GM12892 (cell line): Measurements from ENCODE around the gene LYRM1.
"Not testable (repeated sequence)": the region's sequence is repeated elsewhere in the genome, so short reads cannot be mapped to it uniquely, and the experiment has no call there.

Source experiments
- DNase-seq: peaks from one replicate; pipeline ENCODE4 v3.0.0; 2011; ENCODE audit not compliant: insufficient read length
- FAIRE-seq: peaks from 2 replicates; lab custom pipeline; 2011; peaks lifted over from hg19 to GRCh38; lab: Jason Lieb, UNC
- POLR2A ChIP-seq: IDR thresholded peaks from 2 replicates; pipeline ENCODE4 v1.6.1; 2011; ENCODE audit warnings: low read depth, low read length, control low read depth
- POLR2AphosphoS5 ChIP-seq: IDR thresholded peaks from 2 replicates; pipeline ENCODE4 v1.6.1; 2011; ENCODE audit warnings: low read depth, low read length, control low read depth
- TAF1 ChIP-seq: IDR thresholded peaks from 2 replicates; pipeline ENCODE4 v1.6.1; 2011; ENCODE audit warnings: low read depth, mild to moderate bottlenecking, control low read depth, low read length, borderline replicate concordance

LYRM1 gene

GRCh38 chr16:20948444-20948843, 47.9 kb downstream of the LYRM1 start:
- DNase-seq = no peak
- TF ChIP-seq POLR2AphosphoS5 = no peak
- no peak for TF ChIP-seq POLR2A
- TF ChIP-seq TAF1 = no peak
- FAIRE-seq = no peak

- FAIRE-seq = no peak
Observed at GRCh38 chr16:20949660-20950059, 49.1 kb downstream of the LYRM1 start.

DNA sequence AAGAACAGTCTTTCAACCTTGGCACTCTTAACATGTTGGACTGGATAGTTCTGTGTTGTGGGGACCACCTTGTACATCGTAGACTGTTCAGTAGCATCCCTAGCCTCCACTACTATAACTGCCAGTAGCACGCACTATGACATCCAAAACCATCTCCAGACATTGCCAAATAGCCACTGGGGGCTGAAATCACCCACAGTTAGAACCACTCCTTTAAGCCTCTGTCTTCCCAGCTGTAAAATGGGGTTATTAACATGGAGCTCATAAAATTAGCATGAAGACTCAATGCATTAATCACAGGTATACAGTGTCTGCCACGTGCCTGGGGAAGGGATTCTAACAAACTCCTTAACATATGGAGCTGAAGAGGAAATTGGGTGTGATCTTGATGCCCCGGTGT, 49.7 kb downstream of the LYRM1 start:
- no peak for DNase-seq
- no peak for TF ChIP-seq POLR2AphosphoS5
- no peak for TF ChIP-seq POLR2A
- TF ChIP-seq TAF1 = no peak
- no peak for FAIRE-seq

More at GRCh38 chr16:20949660-20950059, 49.1 kb downstream of the LYRM1 start:
- TF ChIP-seq POLR2AphosphoS5 (no peak), POLR2A (no peak), TAF1 (no peak)
- DNase-seq = no peak

DNA sequence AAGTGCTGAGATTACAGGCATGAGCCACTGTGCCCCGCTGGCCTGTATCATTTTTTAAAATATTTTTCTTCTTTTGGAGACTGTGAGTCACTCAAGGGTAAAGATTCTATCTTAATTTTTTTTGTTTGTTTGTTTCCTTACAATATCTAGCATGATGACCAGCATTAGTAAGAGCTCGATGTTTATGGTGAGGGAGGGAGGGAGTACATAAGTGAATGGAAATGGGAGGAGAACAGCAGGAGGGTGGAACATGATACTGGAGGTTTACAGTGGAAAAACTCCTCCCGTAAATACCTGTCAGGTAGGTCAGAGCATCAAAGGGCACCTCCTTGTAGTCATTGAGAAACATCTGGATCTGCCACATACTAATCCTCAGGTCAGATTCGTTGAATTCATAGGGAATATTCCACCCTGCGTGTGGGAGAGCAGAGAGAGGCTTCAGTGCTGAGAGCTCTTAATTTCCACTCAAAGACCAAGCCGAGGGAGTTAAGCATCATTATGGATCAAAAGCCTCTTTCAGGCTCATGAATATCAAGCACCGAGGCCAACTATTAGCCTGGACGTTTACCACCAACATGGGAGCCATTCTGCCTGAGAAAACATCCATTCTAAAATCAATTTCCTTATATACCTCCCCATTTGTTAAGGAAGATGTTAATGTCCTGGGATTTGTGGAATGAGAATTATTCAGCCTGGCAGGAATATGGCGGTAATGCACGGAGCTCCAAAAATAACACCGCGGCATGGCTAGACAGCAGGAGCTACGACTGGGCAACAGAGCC, 51.8 kb downstream of the LYRM1 start:
- DNase-seq (no peak), FAIRE-seq (no peak)
- TF ChIP-seq POLR2A = no peak
- TF ChIP-seq POLR2AphosphoS5 = no peak
- TF ChIP-seq TAF1 = no peak

DNA sequence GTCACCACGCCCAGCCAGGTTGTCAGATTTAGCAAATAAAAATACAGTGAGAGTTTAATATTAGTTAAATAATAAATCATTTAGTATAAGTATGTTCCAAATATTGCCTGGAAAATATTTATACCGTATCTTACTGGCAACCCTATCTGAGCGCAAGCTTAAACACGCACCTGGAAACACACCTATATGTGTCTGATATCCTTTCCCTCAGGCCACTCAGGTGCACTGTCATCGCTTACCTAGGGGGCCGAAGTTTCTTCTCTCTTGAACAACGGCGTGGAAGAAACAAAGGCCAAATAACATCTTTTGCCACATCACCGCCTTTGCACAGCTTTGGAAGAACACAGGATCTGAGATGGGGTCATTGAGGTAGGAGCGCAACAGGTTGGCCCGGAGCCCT, 54.0 kb downstream of the LYRM1 start:
- DNase-seq (no peak), FAIRE-seq (no peak)
- TF ChIP-seq POLR2AphosphoS5 = no peak
- no peak for TF ChIP-seq TAF1
- TF ChIP-seq POLR2A = no peak

GRCh38 chr16:20956319-20956718, 55.7 kb downstream of the LYRM1 start:
- TF ChIP-seq POLR2A (no peak), TAF1 (no peak), POLR2AphosphoS5 (no peak)
- FAIRE-seq (no peak), DNase-seq (no peak)

- TF ChIP-seq TAF1 (no peak), POLR2A (no peak), POLR2AphosphoS5 (no peak)
- no peak for FAIRE-seq
- DNase-seq = no peak
Observed at GRCh38 chr16:20957153-20957552, 56.6 kb downstream of the LYRM1 start.

DNA sequence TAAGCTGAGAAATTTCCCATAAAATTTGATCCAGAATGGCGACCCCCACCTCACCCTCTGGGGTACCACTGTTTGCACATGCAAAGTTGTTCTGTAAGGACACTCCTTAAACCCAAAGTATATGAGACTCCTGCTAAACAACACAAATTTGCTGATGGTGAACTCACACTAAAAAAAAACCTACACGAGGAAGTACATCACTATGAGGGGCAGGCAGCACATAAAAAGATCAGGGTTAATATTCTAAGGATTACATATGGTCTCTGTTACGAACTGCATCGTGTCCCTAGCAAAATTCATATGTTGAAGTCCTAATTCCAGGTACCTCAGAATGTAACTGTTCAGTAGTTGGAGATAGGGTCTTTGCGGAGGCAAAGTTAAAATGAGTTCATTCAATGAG, 60.3 kb downstream of the LYRM1 start:
- FAIRE-seq (no peak), DNase-seq (no peak)
- TF ChIP-seq POLR2A (no peak), POLR2AphosphoS5 (no peak), TAF1 (no peak)

DNA sequence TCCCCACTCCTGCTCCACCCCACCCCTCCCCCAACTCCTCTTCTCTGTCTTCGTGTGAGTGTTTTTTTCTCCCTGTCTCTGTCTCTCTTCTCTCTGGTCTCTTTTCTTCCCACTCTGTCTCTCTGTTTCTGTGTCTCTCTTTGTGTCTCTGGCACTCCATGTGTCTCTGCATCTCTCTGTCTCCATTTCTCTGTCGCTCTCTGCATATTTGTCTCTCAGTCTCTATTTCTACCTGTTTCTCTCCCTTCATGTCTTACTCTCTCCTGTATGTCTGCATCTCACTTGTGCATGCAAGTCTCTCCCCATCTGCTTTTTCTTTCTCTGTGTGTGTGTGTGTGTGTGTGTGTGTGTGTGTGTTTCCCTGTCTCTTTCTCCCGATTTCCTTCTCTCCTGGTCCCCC, 68.2 kb downstream of the LYRM1 start:
- FAIRE-seq = no peak
- no peak for TF ChIP-seq POLR2A
- TF ChIP-seq POLR2AphosphoS5 = no peak
- TF ChIP-seq TAF1 = no peak
- DNase-seq = no peak

DNA sequence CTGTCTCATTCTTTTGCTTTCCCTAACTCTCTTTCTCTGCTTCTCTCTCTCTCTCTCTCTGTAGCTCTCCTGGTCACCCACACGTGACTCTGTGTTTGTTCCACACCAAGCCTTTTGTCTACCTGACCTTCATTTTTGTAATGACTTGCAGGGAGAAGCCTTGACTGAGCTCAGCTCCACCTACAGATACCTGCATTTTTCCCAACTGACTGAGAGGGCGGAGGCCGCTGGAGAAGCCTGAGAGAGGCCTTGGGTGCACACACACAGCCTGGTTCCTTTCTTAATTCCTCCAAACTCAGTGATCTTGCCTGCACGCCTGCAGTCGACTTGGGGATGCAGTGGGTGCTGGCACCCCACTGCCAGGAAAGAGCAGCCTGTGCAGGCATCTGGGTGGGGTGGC, 68.8 kb downstream of the LYRM1 start:
- DNase-seq (no peak), FAIRE-seq (no peak)
- TF ChIP-seq POLR2A (no peak), TAF1 (no peak), POLR2AphosphoS5 (no peak)

- DNase-seq (no peak), FAIRE-seq (no peak)
- TF ChIP-seq TAF1 = no peak
- no peak for TF ChIP-seq POLR2A
- TF ChIP-seq POLR2AphosphoS5 = no peak
Observed at GRCh38 chr16:20971401-20971800, 70.8 kb downstream of the LYRM1 start.

GRCh38 chr16:20973201-20973600, 72.6 kb downstream of the LYRM1 start:
- not testable (repeated sequence) for DNase-seq

More at GRCh38 chr16:20973201-20973600, 72.6 kb downstream of the LYRM1 start:
- not testable (repeated sequence) for FAIRE-seq
